Neuron (in vitro differentiated cells): Measurements from ENCODE around the gene RNF175.

Experiments
- H2AFZ ChIP-seq: one replicate; pipeline ENCODE4 v1.6.1; 2013; ENCODE audit warnings: low read depth, mild to moderate bottlenecking, inconsistent platforms, low read length, moderate library complexity
- H3K27me3 ChIP-seq: one replicate; pipeline ENCODE4 v1.6.1; 2013; ENCODE audit warnings: low read length; ENCODE audit not compliant: insufficient read depth
- H3K36me3 ChIP-seq: one replicate; pipeline ENCODE4 v1.6.1; 2013; ENCODE audit warnings: low read length; ENCODE audit not compliant: insufficient read depth
- H3K4me1 ChIP-seq: one replicate; pipeline ENCODE4 v1.6.1; 2013; ENCODE audit warnings: low read length; ENCODE audit not compliant: insufficient read depth
- H3K4me3 ChIP-seq: 2 replicates; pipeline ENCODE4 v1.5.1; 2013; ENCODE audit warnings: mild to moderate bottlenecking, low read length, moderate library complexity
- H3K9me3 ChIP-seq: one replicate; pipeline ENCODE4 v1.6.1; 2013; ENCODE audit warnings: low read length

RNF175 gene

DNA sequence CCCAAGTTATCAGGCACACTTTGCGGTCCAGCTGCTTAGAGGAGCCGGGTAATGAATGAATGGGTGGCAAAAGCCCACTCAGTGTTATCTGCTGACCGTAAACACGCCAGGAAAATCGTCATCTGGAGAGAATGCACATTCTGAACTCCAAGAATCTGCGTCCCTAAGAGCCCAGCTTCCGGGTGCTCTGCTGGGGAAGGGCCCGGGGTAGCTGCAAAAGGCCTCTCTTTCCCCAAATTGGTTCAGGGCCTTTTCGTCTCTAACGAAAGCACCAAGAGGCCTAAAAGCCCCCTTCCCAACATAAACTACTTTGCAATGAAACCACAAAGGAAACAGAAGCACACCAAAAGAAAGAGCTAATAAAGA is 30.7 kb upstream of the RNF175 start:
- H3K4me1 ChIP-seq: peaks cover 25% of the 10 kb centered on the region
- H3K9me3 ChIP-seq: peaks cover 4% of the 10 kb centered on the region
- H3K36me3 ChIP-seq: peaks cover 15% of the 10 kb centered on the region
- peak overlapping the region; percentile 75 for H3K4me3 ChIP-seq
- no peaks in the 10 kb centered on the region for H3K27me3 ChIP-seq
- peak overlapping the region; percentile 37 for H2AFZ ChIP-seq

DNA sequence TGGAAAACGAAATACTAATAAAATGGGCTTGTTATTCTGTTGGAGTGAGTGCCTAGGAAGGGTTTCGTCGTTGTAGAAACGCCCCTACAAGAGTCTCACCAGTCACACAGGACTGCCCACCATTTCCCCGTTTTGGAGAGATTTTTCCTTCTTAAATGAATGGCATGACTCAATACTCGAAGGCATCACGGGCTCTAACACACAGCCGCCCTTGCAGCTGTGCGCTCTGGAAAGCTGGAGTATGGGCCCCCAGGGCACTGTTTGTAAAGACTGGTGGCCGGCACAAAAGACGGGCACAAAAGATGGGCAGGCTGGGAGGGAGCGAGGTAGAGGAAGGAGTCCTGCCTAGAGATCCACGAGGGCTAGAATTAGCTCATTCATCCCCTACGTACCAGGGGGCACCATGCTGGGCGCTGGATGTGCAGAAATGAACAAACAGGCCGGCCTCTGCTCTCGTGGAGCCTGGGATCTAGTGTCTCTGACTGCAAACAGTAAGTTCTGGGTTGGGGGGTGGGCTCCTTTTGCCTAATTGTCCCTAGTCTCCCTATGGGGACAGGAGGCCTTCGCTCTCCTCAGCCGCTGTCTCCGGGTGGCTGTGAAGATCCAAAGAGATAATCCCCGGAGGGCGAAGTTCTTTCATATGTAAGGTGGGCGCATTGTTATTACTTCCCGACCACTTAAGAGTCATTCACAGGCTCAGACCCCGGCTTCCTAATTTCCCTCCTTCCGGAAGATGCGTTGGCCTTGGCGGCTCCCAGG is 30.1 kb upstream of the RNF175 start:
- no peaks in the 10 kb centered on the region for H3K27me3 ChIP-seq
- peaks cover 28% of the 10 kb centered on the region for H3K4me1 ChIP-seq
- H3K4me3 ChIP-seq: peak overlapping the region; percentile 75

DNA sequence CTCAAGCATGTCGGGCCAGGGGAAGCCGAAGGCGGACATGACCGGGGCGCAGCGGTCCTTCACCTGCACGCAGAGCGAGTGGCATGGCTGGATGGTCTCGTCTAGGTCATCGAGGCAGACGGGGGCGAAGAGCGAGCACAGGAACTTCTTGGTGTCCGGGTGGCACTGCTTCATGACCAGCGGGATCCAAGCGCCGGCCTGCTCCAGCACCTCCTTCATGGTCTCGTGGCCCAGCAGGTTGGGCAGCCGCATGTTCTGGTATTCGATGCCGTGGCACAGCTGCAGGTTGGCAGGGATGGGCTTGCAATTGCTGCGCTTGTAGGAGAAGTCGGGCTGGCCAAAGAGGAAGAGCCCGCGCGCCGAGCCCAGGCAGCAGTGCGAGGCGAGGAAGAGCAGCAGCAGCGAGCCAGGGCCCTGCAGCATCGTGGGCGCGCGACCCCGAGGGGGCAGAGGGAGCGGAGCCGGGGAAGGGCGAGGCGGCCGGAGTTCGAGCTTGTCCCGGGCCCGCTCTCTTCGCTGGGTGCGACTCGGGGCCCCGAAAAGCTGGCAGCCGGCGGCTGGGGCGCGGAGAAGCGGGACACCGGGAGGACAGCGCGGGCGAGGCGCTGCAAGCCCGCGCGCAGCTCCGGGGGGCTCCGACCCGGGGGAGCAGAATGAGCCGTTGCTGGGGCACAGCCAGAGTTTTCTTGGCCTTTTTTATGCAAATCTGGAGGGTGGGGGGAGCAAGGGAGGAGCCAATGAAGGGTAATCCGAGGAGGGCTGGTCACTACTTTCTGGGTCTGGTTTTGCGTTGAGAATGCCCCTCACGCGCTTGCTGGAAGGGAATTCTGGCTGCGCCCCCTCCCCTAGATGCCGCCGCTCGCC is 28.8 kb upstream of the RNF175 start, which contains the start of gene SFRP2:
TSS of gene SFRP2 (minus strand) at position 671 of the 864 bp plus-strand sequence. CDS start at position 423, 248 bp downstream.
- peak within 1 kb of the TSS; percentile 75 for H3K4me3 ChIP-seq
- H3K27me3 ChIP-seq: no peaks in the 10 kb centered on the region
- H3K9me3 ChIP-seq: peaks cover 4% of the 10 kb centered on the region
- H3K36me3 ChIP-seq: peaks cover 33% of the 10 kb centered on the region
- H3K4me1 ChIP-seq: peaks cover 36% of the 10 kb centered on the region
- peak within 1 kb of the TSS; percentile 37 for H2AFZ ChIP-seq

More for the DNA sequence above, 30.1 kb upstream of the RNF175 start:
- Histone ChIP-seq H2AFZ (peak overlapping the region; percentile 37), H3K9me3 (peaks cover 4% of the 10 kb centered on the region), H3K36me3 (peaks cover 20% of the 10 kb centered on the region)

DNA sequence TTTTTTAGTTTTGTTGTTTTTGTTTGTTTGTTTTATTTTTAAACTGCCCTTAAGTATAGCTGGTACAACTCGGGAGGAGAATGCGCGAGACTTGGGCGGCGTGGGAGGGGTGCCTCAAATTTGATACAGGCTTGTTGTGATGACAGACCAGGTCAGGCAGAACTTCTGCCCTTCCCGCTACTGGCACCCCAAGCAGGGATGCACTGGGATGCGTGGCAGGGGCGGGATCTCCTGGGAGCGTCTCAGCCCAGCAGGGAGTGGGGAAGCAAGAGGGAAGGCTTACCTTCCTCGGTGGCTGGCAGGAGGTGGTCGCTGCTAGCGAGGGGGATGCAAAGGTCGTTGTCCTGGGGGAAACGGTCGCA is 28.2 kb upstream of the RNF175 start:
- H3K9me3 ChIP-seq: peaks cover 4% of the 10 kb centered on the region
- no peaks in the 10 kb centered on the region for H3K27me3 ChIP-seq
- peak overlapping the region; percentile 75 for H3K4me3 ChIP-seq
- H2AFZ ChIP-seq: no peak overlapping the region
- H3K36me3 ChIP-seq: peaks cover 39% of the 10 kb centered on the region
- peaks cover 33% of the 10 kb centered on the region for H3K4me1 ChIP-seq

DNA sequence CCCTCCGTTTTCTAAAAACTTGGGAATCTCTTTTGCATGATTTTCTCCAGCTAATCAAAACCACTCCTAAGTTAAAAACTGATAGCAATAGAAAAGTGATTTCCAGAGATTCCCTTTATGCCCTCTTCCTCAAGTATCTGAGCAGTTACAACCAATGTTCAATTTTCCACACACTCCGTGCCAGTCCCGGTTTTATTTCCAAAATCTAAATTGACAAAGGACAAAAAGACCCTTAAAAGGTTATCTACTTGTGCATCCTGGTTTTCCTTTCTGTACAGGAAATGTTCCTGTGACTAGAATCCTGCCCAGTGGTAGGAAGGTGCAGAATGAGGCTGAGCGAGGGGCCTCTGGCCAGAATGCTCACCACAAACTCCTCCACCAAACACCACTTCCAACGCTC is 27.8 kb upstream of the RNF175 start:
- H3K36me3 ChIP-seq: peaks cover 44% of the 10 kb centered on the region
- H3K9me3 ChIP-seq: peaks cover 4% of the 10 kb centered on the region
- H3K4me1 ChIP-seq: peaks cover 33% of the 10 kb centered on the region
- no peaks in the 10 kb centered on the region for H3K27me3 ChIP-seq
- peak overlapping the region; percentile 75 for H3K4me3 ChIP-seq
- no peak overlapping the region for H2AFZ ChIP-seq

DNA sequence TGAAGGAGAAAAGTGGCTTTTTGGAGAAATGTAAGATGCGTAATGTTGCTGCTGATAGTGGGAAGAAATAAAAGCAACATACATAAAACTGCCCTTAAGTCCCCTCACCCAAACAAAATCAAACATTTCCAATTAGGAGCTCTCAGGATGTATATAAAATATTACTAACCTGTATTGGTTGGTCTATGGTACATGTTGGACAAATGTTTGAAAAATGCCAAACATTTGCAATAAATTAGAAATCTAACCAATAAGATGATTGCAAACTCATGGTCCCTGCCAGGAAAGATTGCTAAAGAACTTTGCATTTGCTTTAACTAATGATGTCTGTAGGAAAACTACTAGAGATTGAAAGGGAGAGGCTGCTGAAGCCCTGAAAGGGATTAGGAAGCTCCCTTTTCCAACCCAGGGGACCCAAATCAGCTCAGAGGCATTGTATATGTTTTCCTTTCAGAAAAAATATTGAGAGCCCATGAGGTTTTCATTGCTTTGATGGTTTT is 27.3 kb upstream of the RNF175 start:
- Histone ChIP-seq H3K4me1 (peaks cover 33% of the 10 kb centered on the region), H3K27me3 (no peaks in the 10 kb centered on the region), H3K36me3 (peaks cover 45% of the 10 kb centered on the region), H2AFZ (no peak overlapping the region), H3K9me3 (peaks cover 1% of the 10 kb centered on the region), H3K4me3 (peak overlapping the region; percentile 75)

DNA sequence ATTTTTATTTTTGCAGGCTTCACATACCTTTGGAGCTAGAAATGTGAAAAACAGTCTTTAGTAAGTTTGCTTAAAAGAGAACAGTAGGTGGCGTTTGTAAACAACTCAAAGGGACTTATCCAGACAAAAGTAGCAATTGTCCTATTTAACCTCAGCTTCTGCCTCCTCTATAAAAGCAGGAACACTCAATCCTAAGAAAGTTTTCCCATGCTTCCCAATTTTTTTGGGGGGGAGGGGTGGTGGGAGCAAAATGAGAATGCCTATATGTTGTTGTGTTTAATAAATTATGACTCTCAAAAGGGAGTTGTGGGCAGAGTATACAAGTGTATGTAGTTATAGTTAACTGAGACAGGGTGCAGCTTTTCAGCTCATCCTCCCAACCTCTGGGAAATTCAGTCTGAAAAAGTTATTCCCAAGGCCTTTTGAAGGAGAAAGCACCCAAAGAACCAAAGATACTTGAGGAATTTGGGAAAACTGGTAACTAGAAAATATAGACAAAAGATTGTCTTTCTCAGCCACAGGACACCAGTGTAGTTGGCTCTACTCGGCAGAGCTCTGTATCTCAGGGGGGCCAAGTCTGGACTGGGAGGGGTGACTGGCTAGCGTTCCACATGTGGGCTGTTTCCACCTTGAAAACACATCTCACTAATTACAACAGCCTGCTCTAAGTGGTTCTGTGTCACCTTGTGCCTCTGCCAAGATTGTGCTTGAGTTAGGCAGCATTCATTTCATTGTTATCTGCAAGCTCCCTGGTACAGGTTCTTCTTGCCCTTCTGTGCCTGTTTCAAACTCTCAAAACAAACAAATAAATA is 26.3 kb upstream of the RNF175 start:
- H3K27me3 ChIP-seq: no peaks in the 10 kb centered on the region
- H3K4me1 ChIP-seq: peaks cover 30% of the 10 kb centered on the region
- H3K4me3 ChIP-seq: peak overlapping the region; percentile 75
- H3K36me3 ChIP-seq: peaks cover 53% of the 10 kb centered on the region
- no peak overlapping the region for H2AFZ ChIP-seq
- H3K9me3 ChIP-seq: no peaks in the 10 kb centered on the region

DNA sequence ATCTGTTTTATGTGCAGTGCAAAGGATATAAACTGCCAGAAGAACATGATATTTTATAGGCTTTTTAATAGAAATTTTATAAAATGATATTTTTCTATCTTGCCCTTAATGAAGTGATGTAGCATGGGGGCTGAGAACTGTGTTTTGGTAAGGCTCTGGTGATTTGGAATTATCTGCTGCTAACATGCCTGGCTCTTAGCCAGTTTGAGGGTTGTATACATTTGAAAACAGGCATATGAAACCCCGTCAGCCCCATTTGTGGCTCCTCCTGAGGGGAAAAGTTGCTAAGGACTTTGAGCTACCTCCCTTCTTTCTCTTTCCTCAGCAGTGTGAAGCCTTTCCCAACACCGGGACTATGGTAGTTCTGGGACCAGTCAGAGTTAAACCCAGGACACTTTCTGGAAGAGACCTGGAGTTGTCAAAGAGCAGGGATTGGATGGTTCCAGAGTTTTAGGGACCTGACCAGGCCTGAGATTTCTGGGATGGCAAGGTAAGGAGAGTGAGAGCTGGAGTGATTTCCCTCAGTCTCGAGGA is 24.4 kb upstream of the RNF175 start:
- Histone ChIP-seq H2AFZ (no peak overlapping the region), H3K4me1 (peaks cover 29% of the 10 kb centered on the region), H3K4me3 (no peak overlapping the region), H3K9me3 (no peaks in the 10 kb centered on the region), H3K36me3 (peaks cover 60% of the 10 kb centered on the region), H3K27me3 (no peaks in the 10 kb centered on the region)

DNA sequence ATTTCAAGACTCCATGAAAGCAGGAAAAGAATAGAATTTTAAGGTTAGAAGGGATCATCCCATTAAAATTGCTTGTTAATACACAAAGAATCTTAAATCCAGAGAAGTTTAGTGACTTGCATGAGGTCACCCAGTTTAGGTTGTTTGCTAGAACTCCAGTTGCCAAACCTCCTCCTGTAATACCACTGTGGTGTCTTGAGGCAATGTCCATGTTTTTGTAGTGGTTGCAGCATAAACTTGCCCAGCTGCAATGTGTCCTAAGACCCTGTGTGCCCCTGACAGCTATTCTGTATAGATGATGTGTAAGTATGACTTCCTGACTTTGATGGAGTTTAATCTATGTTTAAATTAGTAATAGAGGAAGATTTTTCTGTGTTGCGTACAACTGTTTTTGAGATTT is 22.8 kb upstream of the RNF175 start:
- Histone ChIP-seq H3K27me3 (no peaks in the 10 kb centered on the region), H3K9me3 (no peaks in the 10 kb centered on the region), H3K4me3 (no peak overlapping the region)

DNA sequence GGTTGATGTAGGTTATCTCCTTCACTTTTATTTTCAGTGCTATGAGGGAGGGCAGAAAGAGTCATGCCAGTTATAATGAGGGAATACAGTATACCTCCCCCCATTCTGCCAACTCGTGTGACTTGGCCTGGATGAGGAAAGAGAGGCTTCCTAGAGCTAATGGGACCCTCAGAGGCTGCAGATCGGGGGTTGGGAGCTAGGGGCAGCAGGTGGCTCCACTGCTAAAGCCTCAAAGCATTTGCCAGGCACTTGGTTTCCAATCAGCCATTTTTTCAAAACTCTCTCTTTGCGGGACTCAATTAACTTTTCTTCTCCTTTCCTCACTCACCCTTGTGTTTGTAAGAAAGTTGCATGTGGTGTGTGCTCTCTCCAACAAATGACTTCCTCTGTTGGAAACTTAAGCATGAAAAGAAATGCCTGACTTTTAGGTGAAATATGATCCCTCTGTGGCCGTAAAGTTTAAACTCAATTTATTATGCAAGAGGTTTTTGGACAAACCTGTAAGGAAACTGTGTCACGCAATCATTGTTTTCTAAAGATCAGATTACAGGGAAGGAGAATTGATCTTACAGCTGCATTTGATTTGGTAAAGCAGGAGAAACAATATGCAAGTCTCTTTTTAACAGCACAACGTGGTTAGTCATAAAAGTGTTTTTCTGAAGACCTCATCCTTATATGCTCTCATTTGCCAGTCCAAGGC is 22.0 kb upstream of the RNF175 start:
- no peak overlapping the region for H3K4me3 ChIP-seq
- H2AFZ ChIP-seq: no peak overlapping the region
- H3K36me3 ChIP-seq: peaks cover 61% of the 10 kb centered on the region
- no peaks in the 10 kb centered on the region for H3K27me3 ChIP-seq
- no peaks in the 10 kb centered on the region for H3K9me3 ChIP-seq
- peaks cover 29% of the 10 kb centered on the region for H3K4me1 ChIP-seq

More for the DNA sequence above, 22.8 kb upstream of the RNF175 start:
- peaks cover 29% of the 10 kb centered on the region for H3K4me1 ChIP-seq
- H2AFZ ChIP-seq: no peak overlapping the region
- H3K36me3 ChIP-seq: peaks cover 61% of the 10 kb centered on the region

DNA sequence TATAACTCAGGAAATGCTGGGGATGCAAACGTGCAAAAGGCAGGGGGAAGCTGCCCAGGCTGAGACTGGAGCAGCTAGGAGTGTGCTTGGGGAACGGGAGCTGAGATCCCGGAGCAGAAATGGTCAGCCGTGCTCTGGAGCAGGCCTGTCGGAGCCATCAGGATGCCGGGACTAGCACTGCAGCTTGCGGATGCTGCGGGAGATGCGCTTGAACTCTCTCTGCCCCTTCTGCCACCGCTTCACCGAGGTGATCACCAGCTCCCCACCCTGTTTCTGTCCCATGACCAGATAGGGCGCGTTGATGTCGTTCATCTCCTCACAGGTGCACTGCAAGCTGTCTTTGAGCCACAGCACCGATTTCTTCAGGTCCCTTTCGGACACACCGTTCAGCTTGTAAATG is 21.5 kb upstream of the RNF175 start:
- Histone ChIP-seq H3K4me1 (peaks cover 25% of the 10 kb centered on the region), H3K27me3 (no peaks in the 10 kb centered on the region), H3K9me3 (no peaks in the 10 kb centered on the region), H2AFZ (no peak overlapping the region), H3K4me3 (no peak overlapping the region), H3K36me3 (peaks cover 59% of the 10 kb centered on the region)

DNA sequence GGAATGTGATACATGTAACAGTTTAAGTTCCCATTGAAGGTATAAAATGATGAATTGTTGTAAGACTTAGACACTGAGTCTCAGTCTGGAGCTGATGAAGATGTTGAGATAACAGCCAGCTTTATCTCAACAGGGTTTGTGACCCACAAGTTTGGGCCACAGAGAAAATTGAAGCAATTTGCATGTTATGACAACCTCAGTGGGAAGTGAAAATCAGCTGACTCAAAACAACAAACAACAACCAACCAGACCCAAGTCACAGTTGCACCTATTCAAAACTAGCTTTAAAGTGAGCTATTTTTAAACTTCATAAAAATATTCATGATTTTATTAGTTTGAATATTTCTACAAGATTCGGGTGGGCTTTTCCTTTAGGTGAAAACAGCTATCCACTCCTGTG is 21.1 kb upstream of the RNF175 start:
- H3K27me3 ChIP-seq: no peaks in the 10 kb centered on the region
- H3K4me1 ChIP-seq: peaks cover 21% of the 10 kb centered on the region
- H3K9me3 ChIP-seq: no peaks in the 10 kb centered on the region
- H3K4me3 ChIP-seq: no peak overlapping the region
- H2AFZ ChIP-seq: no peak overlapping the region
- H3K36me3 ChIP-seq: peaks cover 55% of the 10 kb centered on the region
